ENCODE measurements around the gene VAV3. TPM values are rescaled to one million over a fixed set of nuclear protein-coding genes. Genes with fewer than 3 reads are reported as not detected.

Gene VAV3
- polyA plus RNA-seq, 3 donors, result 5.4 to 9.2 (median 9.0) TPM

- TF ChIP-seq CTCF (IDR thresholded peaks at IDR 0.05), result no peak
- Histone ChIP-seq H3K27me3 (ENCODE audit: control insufficient read depth in 2 of 2, insufficient read depth in 2 of 2, low read length in 2 of 2) (no peaks in the 10 kb centered on the region), H3K27ac (ENCODE audit: low read depth in 1 of 2, low read length in 2 of 2) (no peak overlapping the region), H3K9ac (ENCODE audit: insufficient read depth, low read length, poor library complexity, severe bottlenecking) (no peak overlapping the region), H3K9me3 (replicated peaks in 1 of 2; ENCODE audit: control insufficient read depth in 1 of 2, insufficient read depth in 1 of 2, low read length in 2 of 2) (no peaks in the 10 kb centered on the region), H4K20me1 (ENCODE audit: insufficient read depth, low read length) (no peaks in the 10 kb centered on the region), H3K4me3 (replicated peaks in 1 of 3; ENCODE audit: low read depth in 2 of 3, low read length in 3 of 3) (no peak overlapping the region), H3K79me2 (ENCODE audit: insufficient read depth, low read length) (no peaks in the 10 kb centered on the region), H2AFZ (ENCODE audit: insufficient read depth, low read depth, low read length, poor library complexity, severe bottlenecking) (no peak overlapping the region), H3K4me2 (replicated peaks; ENCODE audit: extremely low read depth, low read length, poor library complexity, severe bottlenecking) (no peak overlapping the region), H3K36me3 (replicated peaks in 1 of 2; ENCODE audit: control insufficient read depth in 1 of 2, insufficient read depth in 2 of 2, low read length in 2 of 2) (no peaks in the 10 kb centered on the region), H3K4me1 (ENCODE audit: control insufficient read depth in 1 of 2, insufficient read depth in 2 of 2, low read length in 2 of 2) (no peaks in the 10 kb centered on the region)
- no peaks in the 10 kb centered on the region for H3K36me3 Mint-ChIP-seq
- H3K27me3 Mint-ChIP-seq (ENCODE audit: low read depth in 3 of 3), result peaks cover 0 to 2% (median 2%) of the 10 kb centered on the region in 3 donors
- H3K9me3 Mint-ChIP-seq, result peaks cover 0 to 2% (median 0%) of the 10 kb centered on the region in 7 donors
- no peak for DNase-seq
- H3K4me3 Mint-ChIP-seq, result no peak overlapping the region
- no CpG with 5 or more reads among the region's 4 CpGs for WGBS (ENCODE audit: insufficient coverage)
- intact Hi-C loops (cut with micrococcal nuclease), result no loop called here
- no peak overlapping the region for H3K27ac Mint-ChIP-seq
- peaks cover 3% of the 10 kb centered on the region for H3K4me1 Mint-ChIP-seq
Observed at GRCh38 chr1:107975851-107976250, 10.9 kb upstream of the VAV3 start.

- Mint-ChIP-seq H3K4me1 (no peaks in the 10 kb centered on the region), H3K4me3 (no peak overlapping the region), H3K27ac (no peak overlapping the region), H3K36me3 (no peaks in the 10 kb centered on the region), H3K27me3 (ENCODE audit: low read depth in 3 of 3) (peaks cover 0 to 2% (median 2%) of the 10 kb centered on the region in 3 donors), H3K9me3 (peaks cover 0 to 2% (median 0%) of the 10 kb centered on the region in 7 donors)
- TF ChIP-seq CTCF (IDR thresholded peaks at IDR 0.05), result no peak
- Histone ChIP-seq H4K20me1 (ENCODE audit: insufficient read depth, low read length) (no peaks in the 10 kb centered on the region), H3K4me1 (ENCODE audit: control insufficient read depth in 1 of 2, insufficient read depth in 2 of 2, low read length in 2 of 2) (no peaks in the 10 kb centered on the region), H3K4me3 (replicated peaks in 1 of 3; ENCODE audit: low read depth in 2 of 3, low read length in 3 of 3) (no peak overlapping the region), H3K9ac (ENCODE audit: insufficient read depth, low read length, poor library complexity, severe bottlenecking) (no peak overlapping the region), H3K27me3 (ENCODE audit: control insufficient read depth in 2 of 2, insufficient read depth in 2 of 2, low read length in 2 of 2) (no peaks in the 10 kb centered on the region), H2AFZ (ENCODE audit: insufficient read depth, low read depth, low read length, poor library complexity, severe bottlenecking) (no peak overlapping the region), H3K79me2 (ENCODE audit: insufficient read depth, low read length) (no peaks in the 10 kb centered on the region), H3K9me3 (replicated peaks in 1 of 2; ENCODE audit: control insufficient read depth in 1 of 2, insufficient read depth in 1 of 2, low read length in 2 of 2) (no peaks in the 10 kb centered on the region), H3K27ac (ENCODE audit: low read depth in 1 of 2, low read length in 2 of 2) (no peak overlapping the region), H3K36me3 (replicated peaks in 1 of 2; ENCODE audit: control insufficient read depth in 1 of 2, insufficient read depth in 2 of 2, low read length in 2 of 2) (no peaks in the 10 kb centered on the region), H3K4me2 (replicated peaks; ENCODE audit: extremely low read depth, low read length, poor library complexity, severe bottlenecking) (no peak overlapping the region)
- no CpG with 5 or more reads among the region's 2 CpGs for WGBS (ENCODE audit: insufficient coverage)
- no peak for DNase-seq
- intact Hi-C loops (cut with micrococcal nuclease), result no loop called here
Observed at GRCh38 chr1:107974090-107974489, 9.1 kb upstream of the VAV3 start.

All from CD14-positive monocyte (primary cell).